Measurements from ENCODE around the gene ARMC9. TPM values are rescaled to one million over a fixed set of nuclear protein-coding genes. Genes with fewer than 3 reads are reported as not detected.

Gene ARMC9
- total RNA-seq, 1 donor from 2014 or later: 9.0 TPM

GRCh38 chr2:231395188-231396057, 197.0 kb downstream of the ARMC9 start, which contains the start of gene B3GNT7:
Gene B3GNT7, plus strand, starts transcription at chr2:231395710. Its CDS starts 94 bp downstream, at chr2:231395804.
- TF ChIP-seq CTCF (IDR thresholded peaks at IDR 0.05): no peak
- intact Hi-C loops (cut with micrococcal nuclease): loop anchor here (1.0 to 2.0 kb wide), 3 partner anchors 10 to 311 kb away; no protein-coding TSS in a partner anchor
- H3K36me3 Mint-ChIP-seq (ENCODE audit: low read depth): peaks cover 56% of the 10 kb centered on the region
- peak within 1 kb of the TSS; percentile 100 for H3K27ac Mint-ChIP-seq
- DNase-seq: peak; percentile 51
- peaks cover 67% of the 10 kb centered on the region for H3K4me1 Mint-ChIP-seq
- no peaks in the 10 kb centered on the region for H3K27me3 Mint-ChIP-seq
- H3K9me3 Mint-ChIP-seq: no peaks in the 10 kb centered on the region
- peak within 1 kb of the TSS; percentile 97 for H3K4me3 Mint-ChIP-seq
- ChIA-PET CTCF (interaction anchor here (0.9 to 2.7 kb wide), 9 partner anchors 10 to 319 kb away, joined by 3 to 24 read pairs (median 4); no protein-coding TSS in a partner anchor), POLR2A (interaction anchor here (0.6 to 4.9 kb wide), 15 partner anchors 10 to 1174 kb away, joined by 3 to 50 read pairs (median 9); partner anchors contain the start of gene NCL)
- ATAC-seq (ENCODE audit: low read depth): peak; percentile 5

- ATAC-seq (ENCODE audit: low read depth): no peak
- intact Hi-C loops (cut with micrococcal nuclease): no loop called here
- H3K9me3 Mint-ChIP-seq: no peaks in the 10 kb centered on the region
- H3K4me1 Mint-ChIP-seq: peaks cover 59% of the 10 kb centered on the region
- no peak for TF ChIP-seq CTCF (IDR thresholded peaks at IDR 0.05)
- DNase-seq: peak; percentile 28
- H3K27me3 Mint-ChIP-seq: no peaks in the 10 kb centered on the region
- ChIA-PET POLR2A (interaction anchor here (0.6 to 4.9 kb wide), 8 partner anchors 9 to 169 kb away, joined by 3 to 50 read pairs (median 5); partner anchors contain the start of gene NCL), CTCF (interaction anchor here (0.8 to 1.3 kb wide), 5 partner anchors 9 to 293 kb away, joined by 3 to 6 read pairs (median 4); no protein-coding TSS in a partner anchor)
- H3K4me3 Mint-ChIP-seq: peak overlapping the region; percentile 85
- peaks cover 61% of the 10 kb centered on the region for H3K36me3 Mint-ChIP-seq (ENCODE audit: low read depth)
- peak overlapping the region; percentile 81 for H3K27ac Mint-ChIP-seq
Observed at GRCh38 chr2:231396058-231396821, 197.8 kb downstream of the ARMC9 start.

- intact Hi-C loops (cut with micrococcal nuclease): no loop called here
- no peak for ATAC-seq (ENCODE audit: low read depth)
- ChIA-PET CTCF (interaction anchor here (0.8 to 1.4 kb wide), 4 partner anchors 8 to 294 kb away, joined by 3 to 6 read pairs (median 4); no protein-coding TSS in a partner anchor), POLR2A (interaction anchor here (1.1 to 4.9 kb wide), 3 partner anchors 8 to 98 kb away, joined by 5 to 50 read pairs (median 5); partner anchors contain the start of gene NCL)
- Mint-ChIP-seq H3K9me3 (no peaks in the 10 kb centered on the region), H3K27me3 (no peaks in the 10 kb centered on the region), H3K36me3 (ENCODE audit: low read depth) (peaks cover 57% of the 10 kb centered on the region), H3K4me1 (peaks cover 48% of the 10 kb centered on the region), H3K4me3 (peak overlapping the region; percentile 85), H3K27ac (peak overlapping the region; percentile 78)
- no peak for TF ChIP-seq CTCF (IDR thresholded peaks at IDR 0.05)
- no peak for DNase-seq
Observed at GRCh38 chr2:231397011-231397927, 198.8 kb downstream of the ARMC9 start.

GRCh38 chr2:231397928-231398294, 199.5 kb downstream of the ARMC9 start:
- Mint-ChIP-seq H3K27me3 (no peaks in the 10 kb centered on the region), H3K4me3 (peak overlapping the region; percentile 42), H3K9me3 (no peaks in the 10 kb centered on the region), H3K27ac (no peak overlapping the region), H3K4me1 (peaks cover 42% of the 10 kb centered on the region), H3K36me3 (ENCODE audit: low read depth) (peaks cover 55% of the 10 kb centered on the region)
- DNase-seq: no peak
- intact Hi-C loops (cut with micrococcal nuclease): no loop called here
- ATAC-seq (ENCODE audit: low read depth): no peak
- ChIA-PET POLR2A (no interaction called here), CTCF (interaction anchor here (1.4 kb wide), 1 partner anchor 170 kb away, joined by 3 read pairs; no protein-coding TSS in a partner anchor)
- no peak for TF ChIP-seq CTCF (IDR thresholded peaks at IDR 0.05)
